HAP-1 (cell line): Measurements from ENCODE around the gene VARS1.
"Not testable (repeated sequence)": the region's sequence is repeated elsewhere in the genome, so short reads cannot be mapped to it uniquely, and the experiment has no call there.

Experiments used
- DNase-seq, 2 experiments: peaks; one replicate each; pipeline ENCODE4 v3.0.0-alpha.2; 2016 to 2020; ENCODE audit warnings: low spot score in 2 of 2
- H3K27me3 ChIP-seq: fragments of 250-450 bp; sonication (Bioruptor Pico); 2 replicates; pipeline ENCODE4 v1.5.1; 2020; ENCODE audit warnings: low read depth, mild to moderate bottlenecking, moderate library complexity
- H3K36me3 ChIP-seq: fragments of 250-450 bp; sonication (Bioruptor Pico); replicated peaks from 2 replicates; pipeline ENCODE4 v1.5.1; 2020; ENCODE audit warnings: mild to moderate bottlenecking
- H3K4me1 ChIP-seq: fragments of 250-450 bp; sonication (Bioruptor Pico); 2 replicates; pipeline ENCODE4 v1.5.1; 2020; ENCODE audit warnings: mild to moderate bottlenecking
- H3K4me3 ChIP-seq: fragments of 250-450 bp; sonication (Bioruptor Pico); 2 replicates; pipeline ENCODE4 v1.5.1; 2020; ENCODE audit warnings: mild to moderate bottlenecking, moderate library complexity
- H3K9me3 ChIP-seq: fragments of 250-450 bp; sonication (Bioruptor Pico); 2 replicates; pipeline ENCODE4 v1.5.1; 2020; ENCODE audit warnings: mild to moderate bottlenecking, moderate library complexity
- in situ Hi-C: fragments of 300-500 bp; cut with MboI; formaldehyde crosslinking; loops from 3 replicates; pipeline ENCODE4 v1.14.3; 2020; ENCODE audit warnings: low sequenced_read_pairs, inconsistent platforms, mixed read lengths

VARS1 gene

GRCh38 chr6:31815025-31815838 lies 19.7 kb upstream of the VARS1 start, which contains the start of the genes HSPA1A and HSPA1L:
Gene HSPA1A (plus strand): TSS chr6:31815543. CDS start chr6:31815757, 214 bp downstream.
Gene HSPA1L (minus strand): TSS chr6:31815283. CDS start chr6:31811972, 3,311 bp downstream.
- peak; percentile 97 to 98 for DNase-seq
- Histone ChIP-seq H3K36me3 (no peaks in the 10 kb centered on the region), H3K27me3 (no peaks in the 10 kb centered on the region), H3K9me3 (no peaks in the 10 kb centered on the region), H3K4me3 (peak within 1 kb of the TSS; percentile 66), H3K4me1 (peaks cover 18% of the 10 kb centered on the region)
- in situ Hi-C loops, result no loop called here

- DNase-seq, result peak; percentile 99
- H3K4me1 ChIP-seq, result peaks cover 12% of the 10 kb centered on the region
- in situ Hi-C loops, result no loop called here
- no peaks in the 10 kb centered on the region for H3K36me3 ChIP-seq
- peak overlapping the region; percentile 66 for H3K4me3 ChIP-seq
- H3K27me3 ChIP-seq, result no peaks in the 10 kb centered on the region
- no peaks in the 10 kb centered on the region for H3K9me3 ChIP-seq
These were observed 19.1 kb upstream of the VARS1 start for GRCh38 chr6:31814677-31815024.

- in situ Hi-C loops, result no loop called here
- no peaks in the 10 kb centered on the region for H3K36me3 ChIP-seq
- peaks cover 7% of the 10 kb centered on the region for H3K4me1 ChIP-seq
- DNase-seq, result no peak
- no peaks in the 10 kb centered on the region for H3K27me3 ChIP-seq
- no peak overlapping the region for H3K4me3 ChIP-seq
- H3K9me3 ChIP-seq, result no peaks in the 10 kb centered on the region
These were observed 17.9 kb upstream of the VARS1 start for GRCh38 chr6:31813465-31813849.

DNA sequence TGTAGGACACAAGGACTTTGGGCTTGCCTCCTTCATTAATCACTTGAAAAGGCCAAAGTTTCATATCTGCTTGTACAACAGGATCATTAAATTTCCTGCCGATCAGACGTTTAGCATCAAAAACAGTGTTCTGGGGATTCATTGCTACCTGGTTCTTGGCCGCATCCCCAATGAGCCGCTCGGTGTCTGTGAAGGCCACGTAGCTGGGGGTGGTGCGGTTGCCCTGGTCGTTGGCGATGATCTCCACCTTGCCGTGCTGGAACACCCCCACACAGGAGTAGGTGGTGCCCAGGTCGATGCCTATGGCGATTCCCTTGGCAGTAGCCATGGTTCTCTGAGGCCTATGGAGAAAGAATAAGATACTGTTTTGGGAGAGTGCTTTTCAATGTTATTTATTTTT lies 16.1 kb upstream of the VARS1 start:
- in situ Hi-C loops, result no loop called here
- DNase-seq, result no peak
- Histone ChIP-seq H3K27me3 (no peaks in the 10 kb centered on the region), H3K36me3 (no peaks in the 10 kb centered on the region), H3K9me3 (no peaks in the 10 kb centered on the region), H3K4me3 (no peak overlapping the region), H3K4me1 (peaks cover 10% of the 10 kb centered on the region)

GRCh38 chr6:31808599-31808998 lies 13.0 kb upstream of the VARS1 start:
- H3K27me3 ChIP-seq, H3K36me3 ChIP-seq, in situ Hi-C loops, DNase-seq, H3K4me1 ChIP-seq, H3K4me3 ChIP-seq, H3K9me3 ChIP-seq: not testable (repeated sequence)

GRCh38 chr6:31806470-31807272 lies 11.1 kb upstream of the VARS1 start, which contains the start of gene LSM2:
Gene LSM2 (minus strand): TSS chr6:31806966. CDS start chr6:31806757, 209 bp downstream.
- H3K27me3 ChIP-seq, result no peaks in the 10 kb centered on the region
- H3K4me3 ChIP-seq, result peak within 1 kb of the TSS; percentile 89
- in situ Hi-C loops, result no loop called here
- H3K36me3 ChIP-seq, result peaks cover 24% of the 10 kb centered on the region
- peaks cover 8% of the 10 kb centered on the region for H3K4me1 ChIP-seq
- no peaks in the 10 kb centered on the region for H3K9me3 ChIP-seq
- DNase-seq, result peak; percentile 96 to 98

GRCh38 chr6:31805939-31806469 lies 10.5 kb upstream of the VARS1 start:
- in situ Hi-C loops, result no loop called here
- H3K27me3 ChIP-seq, result no peaks in the 10 kb centered on the region
- no peak for DNase-seq
- H3K36me3 ChIP-seq, result peaks cover 30% of the 10 kb centered on the region
- no peaks in the 10 kb centered on the region for H3K9me3 ChIP-seq
- H3K4me1 ChIP-seq, result peaks cover 8% of the 10 kb centered on the region
- peak overlapping the region; percentile 89 for H3K4me3 ChIP-seq

GRCh38 chr6:31801031-31801927 lies 5.7 kb upstream of the VARS1 start:
- in situ Hi-C loops, H3K9me3 ChIP-seq: not testable (repeated sequence)

DNA sequence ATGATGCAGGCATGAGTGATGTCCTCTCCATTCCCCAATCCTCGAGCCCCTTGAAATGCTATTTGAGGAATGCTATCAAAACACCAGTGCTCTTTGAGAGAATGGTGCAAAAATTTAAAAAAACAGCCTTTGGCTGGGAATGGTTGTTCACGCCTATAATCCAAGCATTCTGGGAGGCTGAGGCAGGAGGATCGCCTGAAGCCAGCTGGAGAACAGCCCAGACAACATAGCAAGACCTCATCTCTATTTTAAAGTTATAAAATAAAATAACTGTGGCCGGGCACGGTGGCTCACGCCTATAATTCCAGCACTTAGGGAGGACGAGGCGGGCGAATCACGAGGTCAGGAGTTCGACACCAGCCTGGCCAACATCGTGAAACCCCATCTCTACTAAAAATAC lies 4.2 kb upstream of the VARS1 start:
- Histone ChIP-seq H3K9me3 (no peaks in the 10 kb centered on the region), H3K27me3 (no peaks in the 10 kb centered on the region), H3K36me3 (peaks cover 35% of the 10 kb centered on the region), H3K4me1 (peaks cover 4% of the 10 kb centered on the region), H3K4me3 (no peak overlapping the region)
- DNase-seq, result no peak
- in situ Hi-C loops, result no loop called here

More at GRCh38 chr6:31801031-31801927, 5.7 kb upstream of the VARS1 start:
- not testable (repeated sequence) for H3K27me3 ChIP-seq, H3K4me3 ChIP-seq, H3K4me1 ChIP-seq, DNase-seq
- peaks cover 38% of the 10 kb centered on the region for H3K36me3 ChIP-seq

GRCh38 chr6:31797588-31797987 lies 2.0 kb upstream of the VARS1 start:
- H3K27me3 ChIP-seq, result no peaks in the 10 kb centered on the region
- H3K4me3 ChIP-seq, result no peak overlapping the region
- no peak for DNase-seq
- H3K4me1 ChIP-seq, result peaks cover 8% of the 10 kb centered on the region
- in situ Hi-C loops, result no loop called here
- H3K9me3 ChIP-seq, result no peaks in the 10 kb centered on the region
- H3K36me3 ChIP-seq, result peaks cover 30% of the 10 kb centered on the region

- in situ Hi-C loops, result no loop called here
- Histone ChIP-seq H3K4me1 (peaks cover 8% of the 10 kb centered on the region), H3K9me3 (no peaks in the 10 kb centered on the region), H3K4me3 (no peak overlapping the region), H3K27me3 (no peaks in the 10 kb centered on the region), H3K36me3 (peaks cover 32% of the 10 kb centered on the region)
- DNase-seq, result no peak
These were observed 1.4 kb upstream of the VARS1 start for GRCh38 chr6:31796993-31797385.

GRCh38 chr6:31794866-31795615 lies 511 bp downstream of the VARS1 start:
- in situ Hi-C loops, result no loop called here
- DNase-seq, result no peak
- Histone ChIP-seq H3K36me3 (peaks cover 42% of the 10 kb centered on the region), H3K27me3 (no peaks in the 10 kb centered on the region), H3K9me3 (no peaks in the 10 kb centered on the region), H3K4me1 (peaks cover 8% of the 10 kb centered on the region), H3K4me3 (peak overlapping the region; percentile 96)
